Measurements from ENCODE around the gene HNRNPR.
A peak's percentile ranks its signal among the peaks of the same experiment; 100 is the strongest.

Gene HNRNPR

DNA sequence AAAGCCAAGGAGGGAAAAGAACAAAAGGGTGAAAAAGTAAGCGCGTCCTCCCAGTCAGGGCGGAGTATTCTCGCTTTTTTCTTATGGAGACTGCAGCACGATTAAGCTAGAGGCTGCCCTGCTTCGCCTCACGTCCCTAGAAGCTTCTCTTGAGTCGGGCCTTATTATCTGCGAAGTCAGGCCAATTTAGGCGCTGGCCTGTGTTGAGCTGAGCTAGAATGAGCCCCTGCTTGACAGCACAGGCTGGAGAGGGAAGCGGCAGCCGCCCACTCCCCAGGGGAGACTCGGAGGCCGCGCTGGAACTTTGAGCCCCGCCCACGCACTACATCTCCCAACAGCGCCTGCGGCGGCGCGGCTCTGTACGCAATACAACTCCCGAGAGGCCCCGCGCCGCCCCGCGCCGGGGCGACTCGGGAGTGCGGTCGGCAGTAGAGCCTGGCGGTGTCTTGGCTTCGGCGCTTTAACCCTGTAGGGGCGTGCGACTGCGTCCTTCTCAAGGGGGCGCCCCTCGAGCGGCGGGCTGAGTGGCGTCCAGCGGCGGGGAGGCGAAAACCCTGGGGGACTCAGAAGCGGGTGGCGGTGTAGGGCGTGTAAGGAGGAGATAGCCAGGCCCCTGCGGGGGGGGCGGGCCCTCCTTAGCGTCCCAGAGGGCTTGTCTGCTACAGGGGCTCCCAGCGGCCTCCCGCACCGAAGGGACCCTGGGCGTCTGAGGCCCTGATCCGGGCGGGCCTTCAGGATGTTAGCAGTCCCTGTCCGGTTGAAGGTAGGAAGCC is 24.7 kb upstream of the HNRNPR start:
- DNase-seq (ENCODE audit: low spot score) = peak; percentile 93

DNA sequence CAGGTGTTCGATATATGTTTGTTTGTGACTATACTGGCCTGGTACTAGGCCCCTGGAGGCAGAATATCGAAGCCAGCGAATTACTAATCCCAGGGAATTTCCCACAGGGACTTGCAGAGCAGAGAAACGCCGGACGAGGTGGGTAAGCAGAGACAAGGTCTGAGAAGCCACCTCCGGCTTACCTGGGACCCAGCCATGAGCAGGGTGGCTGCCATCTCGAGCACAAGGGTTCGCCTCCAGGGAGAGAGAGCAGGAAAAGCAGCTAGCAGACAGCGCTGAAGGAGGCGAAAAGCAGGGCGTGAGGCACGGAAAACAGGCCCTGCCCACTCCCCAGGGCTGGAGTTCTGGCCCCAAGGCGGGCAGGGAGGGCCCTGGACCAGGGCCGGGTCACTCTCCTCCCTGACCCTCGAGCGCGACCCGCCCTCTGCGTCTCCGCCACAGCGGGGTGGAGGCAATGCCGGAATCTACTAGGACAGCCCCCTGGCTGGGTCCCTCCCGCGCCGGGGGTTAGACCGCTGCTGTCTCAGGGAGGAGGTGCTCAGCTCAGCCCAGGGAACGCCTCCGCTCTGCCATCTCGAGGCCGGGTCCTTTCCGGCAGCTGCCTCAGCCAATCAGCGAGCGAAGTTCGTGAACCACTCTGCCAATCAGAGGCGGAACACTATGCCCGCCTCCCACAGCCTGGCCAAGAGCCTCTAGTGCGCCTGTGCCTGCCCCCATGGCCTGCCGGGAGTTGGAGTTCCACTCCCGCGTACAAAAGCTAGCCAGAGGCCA is 23.9 kb upstream of the HNRNPR start:
- DNase-seq (ENCODE audit: low spot score) = peak; percentile 99

GRCh38 chr1:23367451-23367790 is 23.3 kb upstream of the HNRNPR start:
- DNase-seq (ENCODE audit: low spot score) = peak; percentile 58

DNA sequence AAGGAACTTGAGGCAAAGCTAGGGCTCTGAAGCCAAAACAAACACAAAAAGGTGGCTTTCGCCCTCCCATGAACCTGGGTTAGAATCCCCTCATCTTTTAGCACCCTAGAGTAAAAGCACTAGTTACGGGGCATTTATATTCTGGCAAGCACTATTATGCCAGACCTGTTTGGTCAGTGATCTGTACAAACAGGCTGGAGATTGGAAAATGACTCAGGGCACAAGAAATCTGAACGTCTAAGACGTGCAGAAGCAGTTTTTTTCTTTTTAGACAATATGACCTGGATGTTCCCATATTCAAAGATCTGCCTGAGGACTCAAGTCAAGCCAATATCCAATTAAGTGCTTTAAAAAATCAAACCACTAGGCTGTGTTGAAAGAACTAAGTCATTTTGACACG is 22.5 kb upstream of the HNRNPR start:
- peak; percentile 41 for DNase-seq (ENCODE audit: low spot score)

DNA sequence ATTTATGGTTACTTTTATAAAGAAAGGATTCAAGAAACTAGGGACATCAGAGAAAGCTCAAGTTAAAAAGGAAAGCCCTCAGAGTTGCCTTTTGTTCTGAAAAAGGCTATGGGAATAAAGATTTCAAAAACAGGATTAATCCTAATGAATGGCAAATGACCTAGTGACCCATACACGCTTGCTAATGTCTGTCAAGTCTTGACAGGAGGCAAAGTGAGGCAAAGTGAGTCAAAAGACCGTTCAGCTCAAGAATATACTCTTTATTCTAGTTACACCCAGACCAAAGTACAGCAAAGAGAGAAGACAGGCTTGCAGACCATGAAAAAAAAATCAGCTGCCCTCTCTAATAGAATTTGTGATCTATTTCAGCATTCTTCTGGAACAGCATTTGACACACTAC is 22.1 kb upstream of the HNRNPR start:
- DNase-seq (ENCODE audit: low spot score) = no peak

DNA sequence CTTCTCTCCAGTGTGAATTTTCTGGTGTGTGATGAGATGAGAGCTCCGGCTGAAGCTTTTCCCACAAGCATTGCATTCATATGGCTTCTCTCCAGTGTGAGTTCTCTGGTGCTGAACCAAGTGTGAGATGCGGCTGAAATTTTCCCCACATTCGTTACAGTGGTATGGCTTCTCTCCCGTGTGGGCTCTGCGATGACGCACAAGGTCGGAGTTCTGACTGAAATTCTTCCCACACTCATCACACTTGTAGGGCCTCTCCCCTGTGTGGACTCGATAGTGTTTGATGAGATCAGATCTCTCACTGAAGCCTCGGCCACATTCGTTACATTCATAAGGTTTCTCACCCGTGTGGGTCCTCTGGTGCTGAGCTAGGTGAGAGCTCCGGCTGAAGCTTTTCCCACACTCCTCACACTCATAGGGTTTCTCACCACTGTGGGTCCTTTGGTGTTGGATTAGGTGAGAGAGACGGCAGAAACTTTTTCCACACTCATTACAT is 18.2 kb upstream of the HNRNPR start:
- DNase-seq (ENCODE audit: low spot score) = no peak

GRCh38 chr1:23358310-23358875 is 14.3 kb upstream of the HNRNPR start:
- no peak for DNase-seq (ENCODE audit: low spot score)

DNA sequence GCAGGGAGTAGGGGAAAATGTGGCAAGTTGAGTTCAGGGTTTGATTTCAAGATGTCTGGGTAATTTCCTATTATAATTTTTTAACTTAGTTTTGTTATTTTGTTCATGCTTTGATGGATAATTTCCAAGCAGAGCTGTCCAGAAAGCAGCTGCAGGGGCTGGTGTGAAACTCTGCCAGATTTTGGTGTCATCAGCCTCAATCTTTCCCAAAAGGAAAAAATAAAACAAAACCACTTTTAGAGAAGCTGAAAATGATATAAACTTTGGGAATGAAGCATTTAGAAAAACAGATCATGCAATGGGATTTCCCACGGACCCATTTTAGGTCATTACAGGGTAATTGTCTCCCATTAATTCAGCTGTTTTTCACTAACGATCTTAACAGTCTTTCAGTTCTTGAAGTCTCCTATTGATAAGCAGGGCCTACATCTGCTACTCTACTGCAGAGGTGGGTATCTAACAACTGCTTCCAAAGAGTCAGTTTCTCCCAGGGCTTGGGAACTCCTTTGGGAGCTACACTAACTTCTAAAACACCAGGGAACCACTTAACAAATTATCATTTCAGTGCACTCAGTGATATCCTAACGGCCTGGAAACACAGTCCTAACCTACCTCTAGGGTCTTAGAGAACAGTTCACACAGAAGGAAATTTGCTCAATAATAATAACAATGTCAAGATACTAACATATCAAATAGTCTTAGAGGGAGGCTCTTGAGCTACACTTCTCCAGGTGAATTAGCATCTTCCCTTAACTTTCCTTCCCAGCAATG is 13.2 kb upstream of the HNRNPR start:
- no peak for DNase-seq (ENCODE audit: low spot score)

DNA sequence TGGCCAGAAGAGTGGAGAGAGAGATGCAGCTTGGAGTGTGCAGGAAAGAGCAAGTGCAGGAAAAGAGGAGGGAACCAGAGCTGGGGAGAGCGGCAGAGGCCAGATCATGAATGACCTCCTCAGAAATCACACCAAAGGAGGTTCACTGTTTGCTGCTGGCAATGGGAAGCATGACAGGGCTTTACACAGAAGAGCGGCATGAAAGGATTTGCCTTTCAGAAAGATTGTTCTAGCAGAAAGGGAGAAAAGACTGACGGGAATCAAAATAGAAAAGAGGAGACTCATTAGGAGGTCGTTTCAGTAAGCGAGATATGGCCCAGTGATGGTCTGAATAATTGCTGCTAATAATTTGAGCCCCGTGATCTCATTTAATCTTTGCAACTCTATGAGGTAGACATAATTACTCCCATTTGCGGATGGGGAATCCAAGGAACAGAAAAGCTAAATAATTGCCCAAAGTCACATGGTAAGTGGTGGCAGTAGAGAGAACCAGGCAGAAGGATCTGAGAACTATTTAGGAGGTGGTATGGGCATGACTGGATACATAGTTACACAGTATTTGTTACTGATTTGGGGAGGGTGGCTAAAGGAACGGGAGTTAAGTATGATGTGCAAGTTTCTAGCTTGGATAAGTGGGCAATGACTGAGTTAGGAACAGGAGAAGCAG is 12.5 kb upstream of the HNRNPR start:
- DNase-seq (ENCODE audit: low spot score) = no peak

GRCh38 chr1:23354245-23354644 is 10.2 kb upstream of the HNRNPR start:
- peak; percentile 20 for DNase-seq (ENCODE audit: low spot score)

DNA sequence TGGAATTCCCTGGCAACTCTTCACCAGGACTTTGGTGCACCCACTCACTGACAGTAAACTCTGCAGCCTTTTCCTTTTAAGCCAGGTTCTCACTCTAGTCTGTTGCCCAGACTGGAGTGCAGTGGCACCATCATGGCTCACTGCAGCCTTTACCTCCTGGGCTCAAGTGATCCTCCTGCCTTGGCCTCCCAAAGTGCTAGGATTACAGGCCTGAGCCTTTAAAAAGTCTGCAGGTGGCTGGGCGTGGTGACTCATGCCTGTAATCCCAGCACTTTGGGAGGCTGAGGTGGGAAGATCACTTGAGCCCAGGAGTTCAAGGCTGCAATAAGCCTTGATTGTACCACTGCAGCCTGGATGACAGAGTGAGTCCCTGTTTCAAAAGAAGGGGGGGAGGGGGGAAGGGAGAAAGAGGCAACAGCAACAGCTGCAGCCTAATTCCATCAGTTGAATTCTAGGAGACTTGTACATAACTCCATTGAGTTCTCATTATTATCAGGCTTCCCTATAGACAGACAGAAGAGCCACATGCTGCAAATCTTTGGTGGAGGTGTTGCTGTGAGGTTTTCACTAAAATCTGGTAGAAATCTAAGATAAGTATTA is 8.1 kb upstream of the HNRNPR start:
- no peak for DNase-seq (ENCODE audit: low spot score)

DNA sequence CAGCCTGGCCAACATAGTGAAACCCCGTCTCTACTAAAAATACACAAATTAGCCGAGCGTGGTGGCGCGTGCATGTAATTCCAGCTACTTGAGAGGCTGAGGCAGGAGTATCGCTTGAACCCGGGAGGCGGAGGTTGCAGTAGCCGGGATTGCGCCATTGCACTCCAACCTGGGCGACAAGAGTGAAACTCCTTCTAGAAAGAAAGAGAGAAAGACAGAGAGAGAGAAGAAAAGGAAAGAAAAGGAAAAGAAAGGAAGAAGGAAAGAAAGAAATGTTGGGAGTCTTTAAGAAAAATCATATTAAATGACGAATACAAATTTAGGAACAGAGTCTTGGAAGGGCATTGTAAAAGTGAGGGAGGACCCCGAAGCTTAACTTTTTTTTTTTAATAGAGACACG is 1.8 kb upstream of the HNRNPR start:
- DNase-seq (ENCODE audit: low spot score) = no peak

DNA sequence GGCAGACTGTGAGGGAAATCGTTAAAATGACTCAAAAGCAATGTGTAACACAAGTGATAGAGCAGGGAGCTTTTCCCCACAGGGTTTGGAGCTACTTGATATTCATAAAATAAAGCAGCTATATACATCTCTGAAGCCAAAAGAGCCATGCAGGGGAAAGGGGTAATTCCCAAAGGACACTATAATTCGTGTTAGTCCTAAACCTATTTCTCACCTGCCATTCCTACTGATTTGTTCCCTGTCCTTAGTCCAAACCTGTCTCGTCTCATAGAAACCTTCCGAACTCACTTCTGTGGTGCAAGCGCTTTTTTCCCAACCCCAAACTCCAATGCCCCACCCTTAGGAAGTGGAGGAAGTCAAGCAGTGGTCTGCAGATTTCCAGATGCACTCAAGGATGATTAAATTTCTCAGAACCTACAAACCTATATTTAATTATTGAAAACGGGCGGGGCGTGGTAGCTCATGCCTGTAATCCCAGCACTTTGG is 946 bp upstream of the HNRNPR start:
- no peak for DNase-seq (ENCODE audit: low spot score)

GRCh38 chr1:23343221-23344110 is 618 bp downstream of the HNRNPR start:
- peak; percentile 94 for DNase-seq (ENCODE audit: low spot score)

DNA sequence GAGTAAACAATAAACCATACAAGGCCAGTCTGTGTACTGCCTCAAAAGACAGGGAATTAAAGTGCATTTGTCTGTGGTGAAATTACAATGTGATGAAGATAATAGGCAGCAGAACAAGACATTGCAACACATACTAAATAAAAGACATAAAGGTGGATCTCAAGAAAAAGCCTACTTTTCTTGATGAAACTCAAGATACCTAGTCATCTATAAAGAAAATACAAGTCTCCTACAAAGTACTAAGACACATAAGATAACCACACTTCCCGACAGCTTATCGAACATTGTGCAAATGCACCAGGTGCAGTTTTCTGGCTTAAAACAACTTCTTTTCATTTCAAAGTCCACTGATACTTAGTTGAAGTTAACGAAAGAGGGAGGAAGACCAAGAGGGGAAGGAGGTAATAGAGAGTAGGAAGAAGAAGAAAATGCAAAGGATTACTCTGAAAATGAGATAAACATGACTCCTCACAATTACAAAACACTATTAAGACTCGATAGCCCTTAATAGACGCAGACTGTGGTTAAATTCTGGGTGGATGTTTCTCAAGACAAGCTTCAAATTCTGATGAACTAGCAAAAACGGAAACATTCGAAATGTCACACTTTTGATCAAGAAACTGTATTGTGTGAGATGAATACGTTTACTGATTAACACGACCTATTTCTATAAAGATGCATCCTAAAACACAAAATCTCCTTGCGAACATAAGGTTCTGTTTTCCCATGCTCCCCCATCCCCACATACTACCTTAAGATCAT is 2.0 kb downstream of the HNRNPR start:
- peak; percentile 19 for DNase-seq (ENCODE audit: low spot score)

DNA sequence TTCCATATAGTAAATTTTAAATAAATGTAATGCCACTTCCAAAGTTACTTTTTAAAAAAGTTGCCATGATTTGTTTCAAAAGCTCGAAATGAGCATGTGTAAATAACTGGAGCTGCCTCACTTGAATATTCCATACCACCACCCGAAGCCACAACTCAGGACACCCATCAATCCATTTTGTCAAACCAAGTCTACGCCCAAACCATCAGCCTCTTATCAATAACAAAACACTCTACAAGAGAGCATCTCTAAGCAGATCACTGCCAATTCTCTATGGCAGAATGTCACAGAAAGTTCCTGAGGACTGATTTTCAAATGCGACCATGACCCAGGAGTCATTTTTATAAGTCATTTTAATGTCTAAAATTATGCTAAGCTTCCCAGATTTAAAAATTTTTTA is 4.5 kb downstream of the HNRNPR start:
- no peak for DNase-seq (ENCODE audit: low spot score)

- DNase-seq (ENCODE audit: low spot score) = no peak
Measured at GRCh38 chr1:23337869-23338268, 6.2 kb downstream of the HNRNPR start.

GRCh38 chr1:23331713-23332112 is 12.4 kb downstream of the HNRNPR start:
- DNase-seq (ENCODE audit: low spot score) = no peak

- DNase-seq (ENCODE audit: low spot score) = no peak
Measured at GRCh38 chr1:23330846-23331245, 13.2 kb downstream of the HNRNPR start.

Measured in RKO (cell line).